Suprapubic skin (tissue), 4 donors: Measurements from ENCODE around the gene ATN1. TPM values are rescaled to one million over a fixed set of nuclear protein-coding genes. Genes with fewer than 3 reads are reported as not detected.
A peak's percentile ranks its signal among the peaks of the same experiment; 100 is the strongest.

Experiments
- DNase-seq, 2 donors: peaks; one replicate each; pipeline ENCODE4 v3.0.0-alpha.2; 2019; ENCODE audit warnings: low spot score in 2 of 2
- H3K27ac ChIP-seq: fragments of 200-600 bp; sonication (generic); one replicate; pipeline ENCODE4 v1.5.1; 2019
- H3K27me3 ChIP-seq: fragments of 200-600 bp; sonication (generic); one replicate; pipeline ENCODE4 v1.5.1; 2019
- H3K36me3 ChIP-seq: fragments of 200-600 bp; sonication (generic); one replicate; pipeline ENCODE4 v1.5.1; 2019
- H3K4me1 ChIP-seq: fragments of 200-600 bp; sonication (generic); one replicate; pipeline ENCODE4 v1.5.1; 2019
- H3K4me3 ChIP-seq: fragments of 200-600 bp; sonication (generic); one replicate; pipeline ENCODE4 v1.5.1; 2019; ENCODE audit warnings: mild to moderate bottlenecking
- H3K9me3 ChIP-seq: fragments of 200-600 bp; sonication (generic); one replicate; pipeline ENCODE4 v1.5.1; 2019
- EP300 ChIP-seq: sonication (generic); formaldehyde crosslinking; IDR thresholded peaks from one replicate; pipeline ENCODE4 v1.6.1; 2017; ENCODE audit warnings: antibody characterized with exemption
- POLR2A ChIP-seq, 2 donors: fragments of 450-650 bp; IDR thresholded peaks; one replicate each; pipeline ENCODE4 v1.6.1; 2017; ENCODE audit warnings: antibody characterized with exemption in 2 of 2, mild to moderate bottlenecking in 2 of 2, moderate library complexity in 2 of 2
- POLR2AphosphoS5 ChIP-seq, 3 donors: sonication (generic); formaldehyde crosslinking; IDR thresholded peaks; one replicate each; pipeline ENCODE4 v1.6.1; 2017; ENCODE audit warnings: antibody characterized with exemption in 3 of 3
- WGBS: methylation state at CpG from one replicate; pipeline ENCODE4 v1.1.5; 2018; 5-methylcytosine and 5-hydroxymethylcytosine counted together
- total RNA-seq, 4 donors: library from RNA; depleted of rRNA; stranded (reverse); fragments of >200 nt; gene quantifications; one replicate each; pipeline ENCODE4 v1.1.0, GENCODE V29; 2016
- TF ChIP-seq, protein P1 (sequence below), 2 donors: fragments of 200-600 bp in 1 of 2; fragments of 450-650 bp in 1 of 2; sonication (generic) in 1 of 2; IDR thresholded peaks; one replicate each; pipeline ENCODE4 v1.5.1; 2016 to 2019; ENCODE audit warnings: antibody characterized with exemption in 2 of 2, mild to moderate bottlenecking in 1 of 2, moderate library complexity in 1 of 2

Gene ATN1
- total RNA-seq, 4 donors from 2014 or later = 58.4 to 137 (median 67.7) TPM

DNA sequence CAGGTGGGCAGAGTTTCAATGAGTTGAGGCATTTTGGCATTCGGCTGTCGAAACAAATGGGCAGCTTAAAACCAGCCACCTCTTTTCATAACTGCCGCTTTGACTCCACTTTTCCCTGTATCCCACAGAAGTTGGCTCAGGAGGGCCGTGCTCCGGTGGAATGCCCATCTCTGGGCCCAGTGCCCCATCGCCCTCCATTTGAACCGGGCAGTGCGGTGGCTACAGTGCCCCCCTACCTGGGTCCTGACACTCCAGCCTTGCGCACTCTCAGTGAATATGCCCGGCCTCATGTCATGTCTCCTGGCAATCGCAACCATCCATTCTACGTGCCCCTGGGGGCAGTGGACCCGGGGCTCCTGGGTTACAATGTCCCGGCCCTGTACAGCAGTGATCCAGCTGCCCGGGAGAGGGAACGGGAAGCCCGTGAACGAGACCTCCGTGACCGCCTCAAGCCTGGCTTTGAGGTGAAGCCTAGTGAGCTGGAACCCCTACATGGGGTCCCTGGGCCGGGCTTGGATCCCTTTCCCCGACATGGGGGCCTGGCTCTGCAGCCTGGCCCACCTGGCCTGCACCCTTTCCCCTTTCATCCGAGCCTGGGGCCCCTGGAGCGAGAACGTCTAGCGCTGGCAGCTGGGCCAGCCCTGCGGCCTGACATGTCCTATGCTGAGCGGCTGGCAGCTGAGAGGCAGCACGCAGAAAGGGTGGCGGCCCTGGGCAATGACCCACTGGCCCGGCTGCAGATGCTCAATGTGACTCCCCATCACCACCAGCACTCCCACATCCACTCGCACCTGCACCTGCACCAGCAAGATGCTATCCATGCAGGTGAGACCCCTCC is 10.8 kb downstream of the ATN1 start:
- H3K27me3 ChIP-seq = no peaks in the 10 kb centered on the region
- TF ChIP-seq, protein P1, sequence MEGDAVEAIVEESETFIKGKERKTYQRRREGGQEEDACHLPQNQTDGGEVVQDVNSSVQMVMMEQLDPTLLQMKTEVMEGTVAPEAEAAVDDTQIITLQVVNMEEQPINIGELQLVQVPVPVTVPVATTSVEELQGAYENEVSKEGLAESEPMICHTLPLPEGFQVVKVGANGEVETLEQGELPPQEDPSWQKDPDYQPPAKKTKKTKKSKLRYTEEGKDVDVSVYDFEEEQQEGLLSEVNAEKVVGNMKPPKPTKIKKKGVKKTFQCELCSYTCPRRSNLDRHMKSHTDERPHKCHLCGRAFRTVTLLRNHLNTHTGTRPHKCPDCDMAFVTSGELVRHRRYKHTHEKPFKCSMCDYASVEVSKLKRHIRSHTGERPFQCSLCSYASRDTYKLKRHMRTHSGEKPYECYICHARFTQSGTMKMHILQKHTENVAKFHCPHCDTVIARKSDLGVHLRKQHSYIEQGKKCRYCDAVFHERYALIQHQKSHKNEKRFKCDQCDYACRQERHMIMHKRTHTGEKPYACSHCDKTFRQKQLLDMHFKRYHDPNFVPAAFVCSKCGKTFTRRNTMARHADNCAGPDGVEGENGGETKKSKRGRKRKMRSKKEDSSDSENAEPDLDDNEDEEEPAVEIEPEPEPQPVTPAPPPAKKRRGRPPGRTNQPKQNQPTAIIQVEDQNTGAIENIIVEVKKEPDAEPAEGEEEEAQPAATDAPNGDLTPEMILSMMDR (IDR thresholded peaks at IDR 0.05) = no peak
- TF ChIP-seq POLR2A (IDR thresholded peaks at IDR 0.05) = no peak
- TF ChIP-seq POLR2AphosphoS5 (IDR thresholded peaks at IDR 0.05) = no peak
- TF ChIP-seq EP300 = no peak
- peaks cover 39% of the 10 kb centered on the region for H3K4me1 ChIP-seq
- peak overlapping the region; percentile 83 for H3K4me3 ChIP-seq
- peak overlapping the region; percentile 94 for H3K27ac ChIP-seq
- no peak for DNase-seq
- peaks cover 40% of the 10 kb centered on the region for H3K36me3 ChIP-seq
- no peaks in the 10 kb centered on the region for H3K9me3 ChIP-seq
- 63% methylated on average over 11 of the region's 32 CpGs for WGBS

DNA sequence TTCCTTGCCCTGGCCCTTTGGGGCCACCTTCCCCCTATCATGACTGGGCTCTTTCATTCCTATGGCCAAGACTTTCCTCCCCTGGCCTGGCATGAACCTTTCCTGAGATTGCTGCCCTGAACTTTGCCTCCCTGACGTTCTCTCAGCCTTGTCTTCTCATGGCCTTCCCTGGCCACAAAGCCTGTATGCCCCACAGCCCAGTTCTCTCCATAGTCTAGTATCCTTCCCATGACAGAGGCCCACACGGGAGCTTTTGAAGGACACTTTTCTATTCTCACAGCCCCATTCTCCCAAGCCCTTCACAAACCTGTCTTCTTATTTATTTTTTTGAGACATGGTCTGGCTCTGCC is 11.4 kb downstream of the ATN1 start:
- Histone ChIP-seq H3K9me3 (no peaks in the 10 kb centered on the region), H3K36me3 (peaks cover 34% of the 10 kb centered on the region), H3K27ac (no peak overlapping the region), H3K27me3 (no peaks in the 10 kb centered on the region), H3K4me3 (no peak overlapping the region), H3K4me1 (peaks cover 33% of the 10 kb centered on the region)
- DNase-seq = no peak
- WGBS = 64% methylated on average over 2 of the region's 2 CpGs
- TF ChIP-seq, protein P1 (IDR thresholded peaks at IDR 0.05) = no peak
- TF ChIP-seq POLR2A (IDR thresholded peaks at IDR 0.05) (no peak), EP300 (no peak), POLR2AphosphoS5 (IDR thresholded peaks at IDR 0.05) (no peak)

DNA sequence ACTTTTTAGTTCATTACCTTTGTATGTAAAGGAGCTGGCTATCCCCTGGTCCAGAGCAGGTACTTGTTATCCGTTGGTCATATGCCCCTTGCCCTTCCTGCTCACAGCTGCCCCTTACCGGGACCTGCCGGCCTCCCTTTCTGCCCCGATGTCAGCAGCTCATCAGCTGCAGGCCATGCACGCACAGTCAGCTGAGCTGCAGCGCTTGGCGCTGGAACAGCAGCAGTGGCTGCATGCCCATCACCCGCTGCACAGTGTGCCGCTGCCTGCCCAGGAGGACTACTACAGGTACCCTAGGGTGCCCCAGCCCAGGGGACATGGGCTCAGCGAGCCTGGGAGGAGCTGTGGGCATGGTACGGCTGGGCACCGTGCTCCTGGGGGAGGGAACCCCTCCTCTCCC is 13.5 kb downstream of the ATN1 start:
- WGBS = 83% methylated on average over 9 of the region's 12 CpGs
- Histone ChIP-seq H3K27me3 (no peaks in the 10 kb centered on the region), H3K9me3 (no peaks in the 10 kb centered on the region), H3K27ac (no peak overlapping the region), H3K36me3 (peaks cover 18% of the 10 kb centered on the region), H3K4me3 (no peak overlapping the region), H3K4me1 (peaks cover 50% of the 10 kb centered on the region)
- DNase-seq = no peak
- peak in 1 of 3 donors; percentile 28 for TF ChIP-seq POLR2AphosphoS5 (IDR thresholded peaks at IDR 0.05)
- no peak for TF ChIP-seq POLR2A (IDR thresholded peaks at IDR 0.05)
- TF ChIP-seq, protein P1 (IDR thresholded peaks at IDR 0.05) = no peak
- no peak for TF ChIP-seq EP300

DNA sequence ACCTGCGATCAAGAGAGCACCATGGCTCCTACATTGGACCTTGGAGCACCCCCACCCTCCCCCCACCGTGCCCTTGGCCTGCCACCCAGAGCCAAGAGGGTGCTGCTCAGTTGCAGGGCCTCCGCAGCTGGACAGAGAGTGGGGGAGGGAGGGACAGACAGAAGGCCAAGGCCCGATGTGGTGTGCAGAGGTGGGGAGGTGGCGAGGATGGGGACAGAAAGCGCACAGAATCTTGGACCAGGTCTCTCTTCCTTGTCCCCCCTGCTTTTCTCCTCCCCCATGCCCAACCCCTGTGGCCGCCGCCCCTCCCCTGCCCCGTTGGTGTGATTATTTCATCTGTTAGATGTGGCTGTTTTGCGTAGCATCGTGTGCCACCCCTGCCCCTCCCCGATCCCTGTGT is 14.0 kb downstream of the ATN1 start:
- Histone ChIP-seq H3K9me3 (no peaks in the 10 kb centered on the region), H3K27me3 (no peaks in the 10 kb centered on the region), H3K27ac (no peak overlapping the region), H3K36me3 (peaks cover 13% of the 10 kb centered on the region), H3K4me1 (peaks cover 52% of the 10 kb centered on the region), H3K4me3 (no peak overlapping the region)
- TF ChIP-seq EP300 (no peak), POLR2A (IDR thresholded peaks at IDR 0.05) (no peak), POLR2AphosphoS5 (IDR thresholded peaks at IDR 0.05) (no peak)
- TF ChIP-seq, protein P1 (IDR thresholded peaks at IDR 0.05) = no peak
- WGBS = 66% methylated on average over 12 of the region's 12 CpGs
- DNase-seq = no peak

DNA sequence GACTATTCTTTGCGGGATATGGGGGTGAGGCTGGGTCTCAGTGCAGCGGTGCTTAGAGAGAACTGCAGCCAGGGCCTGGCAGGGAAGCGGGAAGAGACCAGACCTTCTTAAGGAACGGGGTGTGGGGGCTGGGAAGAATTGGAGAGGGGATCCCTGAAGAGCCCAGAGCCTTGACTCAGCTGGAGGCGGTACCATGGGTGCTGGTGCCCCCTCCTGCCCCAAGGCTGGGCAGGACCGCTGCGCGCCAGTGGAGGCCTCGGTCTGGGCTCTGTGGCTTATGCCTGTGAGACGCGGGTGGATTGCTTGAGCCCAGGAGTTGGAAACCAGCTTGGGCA is 14.5 kb downstream of the ATN1 start:
- peaks cover 13% of the 10 kb centered on the region for H3K36me3 ChIP-seq
- H3K27me3 ChIP-seq = no peaks in the 10 kb centered on the region
- no peak for TF ChIP-seq POLR2A (IDR thresholded peaks at IDR 0.05)
- peak in 1 of 3 donors; percentile 9 for TF ChIP-seq POLR2AphosphoS5 (IDR thresholded peaks at IDR 0.05)
- no peak for TF ChIP-seq EP300
- TF ChIP-seq, protein P1 (IDR thresholded peaks at IDR 0.05) = no peak
- H3K9me3 ChIP-seq = no peaks in the 10 kb centered on the region
- peak overlapping the region; percentile 97 for H3K27ac ChIP-seq
- DNase-seq = no peak
- 89% methylated on average over 11 of the region's 11 CpGs for WGBS
- H3K4me1 ChIP-seq = peaks cover 48% of the 10 kb centered on the region
- H3K4me3 ChIP-seq = no peak overlapping the region
